SK-N-SH (cell line): Measurements from ENCODE around the gene TBCCD1.

Experiments
- EP300 ChIP-seq, 2 experiments: IDR thresholded peaks; 2 replicates each; pipeline versions ENCODE4 v1.4.0 to v1.6.1; 2012; ENCODE audit warnings: borderline replicate concordance in 1 of 2, low read depth in 1 of 2, low read length in 1 of 2
- EZH2phosphoT487 ChIP-seq: fragments of 200-600 bp; sonication (generic); IDR thresholded peaks from 2 replicates; pipeline ENCODE4 v1.6.1; 2017; ENCODE audit warnings: low read depth, mixed run types, mild to moderate bottlenecking, antibody characterized with exemption, moderate library complexity, borderline replicate concordance
- FOXJ3 ChIP-seq: sonication (generic); formaldehyde crosslinking; IDR thresholded peaks from 2 replicates; pipeline ENCODE4 v1.5.1; 2020; ENCODE audit warnings: mild to moderate bottlenecking, missing genetic modification reagents
- FOXM1 ChIP-seq: IDR thresholded peaks from 2 replicates; pipeline ENCODE4 v1.4.0; 2012; ENCODE audit warnings: low read depth, mild to moderate bottlenecking
- NRF1 ChIP-seq: IDR thresholded peaks from 2 replicates; pipeline ENCODE4 v1.6.1; 2012; ENCODE audit warnings: low read depth, mild to moderate bottlenecking, low read length
- TAF1 ChIP-seq: IDR thresholded peaks from 2 replicates; pipeline ENCODE4 v1.6.1; 2012; ENCODE audit warnings: low read depth, mild to moderate bottlenecking, low read length, moderate library complexity, borderline replicate concordance
- TF ChIP-seq, protein P1 (sequence below): IDR thresholded peaks from 2 replicates; pipeline ENCODE4 v1.4.0; 2012; ENCODE audit warnings: low read depth, borderline replicate concordance
- TF ChIP-seq, protein P2 (sequence below): fragments of 200-600 bp; sonication (generic); IDR thresholded peaks from 2 replicates; pipeline ENCODE4 v1.6.1; 2017; ENCODE audit warnings: antibody characterized with exemption, mild to moderate bottlenecking, moderate library complexity

DNA sequence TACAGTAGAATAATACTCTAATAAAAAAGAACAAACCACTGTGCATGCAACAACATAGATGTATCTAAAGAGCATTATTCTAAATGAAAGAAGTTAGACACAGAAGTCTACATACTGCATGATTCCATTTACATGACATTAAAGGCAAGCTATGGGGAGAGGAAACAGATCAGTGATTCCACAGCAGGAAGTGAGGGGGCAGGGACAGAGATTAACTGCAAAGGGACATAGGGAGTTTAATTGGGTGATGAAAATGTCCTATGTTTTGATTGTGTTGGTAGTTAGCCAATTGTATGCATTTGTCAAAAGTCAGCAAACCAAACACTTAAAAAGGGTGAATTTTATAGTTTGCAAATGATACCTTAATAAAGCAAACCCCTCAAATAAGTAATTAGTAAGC lies 36.7 kb downstream of the TBCCD1 start:
- TF ChIP-seq EP300 (IDR thresholded peaks at IDR 0.05; ENCODE audit: borderline replicate concordance in 1 of 2, low read depth in 1 of 2, low read length in 1 of 2) (no peak), NRF1 (no peak), FOXJ3 (CRISPR knock-in tag) (no peak), FOXM1 (no peak), TAF1 (no peak), EZH2phosphoT487 (no peak)
- TF ChIP-seq, protein P1, sequence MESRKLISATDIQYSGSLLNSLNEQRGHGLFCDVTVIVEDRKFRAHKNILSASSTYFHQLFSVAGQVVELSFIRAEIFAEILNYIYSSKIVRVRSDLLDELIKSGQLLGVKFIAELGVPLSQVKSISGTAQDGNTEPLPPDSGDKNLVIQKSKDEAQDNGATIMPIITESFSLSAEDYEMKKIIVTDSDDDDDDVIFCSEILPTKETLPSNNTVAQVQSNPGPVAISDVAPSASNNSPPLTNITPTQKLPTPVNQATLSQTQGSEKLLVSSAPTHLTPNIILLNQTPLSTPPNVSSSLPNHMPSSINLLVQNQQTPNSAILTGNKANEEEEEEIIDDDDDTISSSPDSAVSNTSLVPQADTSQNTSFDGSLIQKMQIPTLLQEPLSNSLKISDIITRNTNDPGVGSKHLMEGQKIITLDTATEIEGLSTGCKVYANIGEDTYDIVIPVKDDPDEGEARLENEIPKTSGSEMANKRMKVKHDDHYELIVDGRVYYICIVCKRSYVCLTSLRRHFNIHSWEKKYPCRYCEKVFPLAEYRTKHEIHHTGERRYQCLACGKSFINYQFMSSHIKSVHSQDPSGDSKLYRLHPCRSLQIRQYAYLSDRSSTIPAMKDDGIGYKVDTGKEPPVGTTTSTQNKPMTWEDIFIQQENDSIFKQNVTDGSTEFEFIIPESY = no peak
- TF ChIP-seq, protein P2, sequence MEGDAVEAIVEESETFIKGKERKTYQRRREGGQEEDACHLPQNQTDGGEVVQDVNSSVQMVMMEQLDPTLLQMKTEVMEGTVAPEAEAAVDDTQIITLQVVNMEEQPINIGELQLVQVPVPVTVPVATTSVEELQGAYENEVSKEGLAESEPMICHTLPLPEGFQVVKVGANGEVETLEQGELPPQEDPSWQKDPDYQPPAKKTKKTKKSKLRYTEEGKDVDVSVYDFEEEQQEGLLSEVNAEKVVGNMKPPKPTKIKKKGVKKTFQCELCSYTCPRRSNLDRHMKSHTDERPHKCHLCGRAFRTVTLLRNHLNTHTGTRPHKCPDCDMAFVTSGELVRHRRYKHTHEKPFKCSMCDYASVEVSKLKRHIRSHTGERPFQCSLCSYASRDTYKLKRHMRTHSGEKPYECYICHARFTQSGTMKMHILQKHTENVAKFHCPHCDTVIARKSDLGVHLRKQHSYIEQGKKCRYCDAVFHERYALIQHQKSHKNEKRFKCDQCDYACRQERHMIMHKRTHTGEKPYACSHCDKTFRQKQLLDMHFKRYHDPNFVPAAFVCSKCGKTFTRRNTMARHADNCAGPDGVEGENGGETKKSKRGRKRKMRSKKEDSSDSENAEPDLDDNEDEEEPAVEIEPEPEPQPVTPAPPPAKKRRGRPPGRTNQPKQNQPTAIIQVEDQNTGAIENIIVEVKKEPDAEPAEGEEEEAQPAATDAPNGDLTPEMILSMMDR = no peak
